ENCODE data around the gene SSPN. TPM values are rescaled to one million over a fixed set of nuclear protein-coding genes. Genes with fewer than 3 reads are reported as not detected.
A peak's percentile ranks its signal among the peaks of the same experiment; 100 is the strongest.

SSPN gene
- total RNA-seq, 3 donors from 2014 or later, result 17.7 to 22.1 (median 19.7) TPM

DNA sequence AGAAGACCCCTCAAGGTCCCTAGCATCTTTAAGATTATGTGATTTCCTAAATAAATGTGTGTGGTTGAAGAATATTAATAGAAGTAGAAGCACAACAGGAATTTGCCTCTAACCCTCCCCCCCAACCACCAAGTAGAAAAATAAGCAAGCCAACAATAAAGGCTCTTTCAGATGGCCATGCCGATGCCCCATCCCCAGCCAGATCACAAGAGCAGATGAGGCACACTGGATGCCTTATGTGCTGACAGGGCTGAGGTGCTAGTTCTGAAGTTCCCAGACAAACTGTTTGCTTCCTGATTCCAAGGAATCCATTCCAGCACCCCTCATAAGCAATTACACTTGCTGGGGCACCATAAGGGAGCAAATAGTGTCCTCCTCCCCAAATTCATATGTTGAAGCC lies 90.0 kb downstream of the SSPN start:
- Histone ChIP-seq H3K27me3 (no peaks in the 10 kb centered on the region), H3K27ac (peak overlapping the region in 1 of 2 donors; percentile 98), H3K4me3 (no peak overlapping the region), H3K36me3 (no peaks in the 10 kb centered on the region), H3K4me1 (peaks cover 13 to 14% of the 10 kb centered on the region in 2 donors), H3K9me3 (no peaks in the 10 kb centered on the region)
- DNase-seq (ENCODE audit: low spot score in 2 of 2), result no peak
- intact Hi-C loops (cut with DNase I; ENCODE audit: low total_unique reads), result loop anchor here (10.0 kb wide), 1 partner anchor 161 kb away; the partner anchor contains the start of gene BHLHE41
- TF ChIP-seq, protein P1, sequence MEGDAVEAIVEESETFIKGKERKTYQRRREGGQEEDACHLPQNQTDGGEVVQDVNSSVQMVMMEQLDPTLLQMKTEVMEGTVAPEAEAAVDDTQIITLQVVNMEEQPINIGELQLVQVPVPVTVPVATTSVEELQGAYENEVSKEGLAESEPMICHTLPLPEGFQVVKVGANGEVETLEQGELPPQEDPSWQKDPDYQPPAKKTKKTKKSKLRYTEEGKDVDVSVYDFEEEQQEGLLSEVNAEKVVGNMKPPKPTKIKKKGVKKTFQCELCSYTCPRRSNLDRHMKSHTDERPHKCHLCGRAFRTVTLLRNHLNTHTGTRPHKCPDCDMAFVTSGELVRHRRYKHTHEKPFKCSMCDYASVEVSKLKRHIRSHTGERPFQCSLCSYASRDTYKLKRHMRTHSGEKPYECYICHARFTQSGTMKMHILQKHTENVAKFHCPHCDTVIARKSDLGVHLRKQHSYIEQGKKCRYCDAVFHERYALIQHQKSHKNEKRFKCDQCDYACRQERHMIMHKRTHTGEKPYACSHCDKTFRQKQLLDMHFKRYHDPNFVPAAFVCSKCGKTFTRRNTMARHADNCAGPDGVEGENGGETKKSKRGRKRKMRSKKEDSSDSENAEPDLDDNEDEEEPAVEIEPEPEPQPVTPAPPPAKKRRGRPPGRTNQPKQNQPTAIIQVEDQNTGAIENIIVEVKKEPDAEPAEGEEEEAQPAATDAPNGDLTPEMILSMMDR (IDR thresholded peaks at IDR 0.05), result no peak
- TF ChIP-seq POLR2A (IDR thresholded peaks at IDR 0.05) (no peak), POLR2AphosphoS5 (IDR thresholded peaks at IDR 0.05) (no peak)

DNA sequence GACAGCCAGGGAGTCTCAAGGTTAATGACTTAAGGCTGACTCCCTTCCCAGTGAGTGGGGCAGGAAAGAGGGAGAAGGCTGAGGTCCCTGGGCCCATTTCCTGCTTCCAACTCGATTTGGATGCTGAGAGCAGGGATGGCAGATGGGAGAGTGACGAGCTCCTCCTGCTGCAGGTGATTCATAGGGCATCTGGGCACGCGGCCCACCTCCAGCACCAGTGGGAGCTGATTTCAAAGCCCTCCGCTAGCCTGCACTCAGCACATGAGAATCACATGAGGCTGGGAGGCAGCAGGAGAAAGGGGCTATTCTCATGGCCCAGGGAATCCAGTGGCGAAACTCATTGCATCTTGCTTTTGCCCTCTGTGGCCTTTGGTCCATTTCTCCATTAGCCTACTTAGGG lies 90.8 kb downstream of the SSPN start:
- H3K9me3 ChIP-seq, result no peaks in the 10 kb centered on the region
- H3K4me1 ChIP-seq, result peaks cover 13 to 14% of the 10 kb centered on the region in 2 donors
- intact Hi-C loops (cut with DNase I; ENCODE audit: low total_unique reads), result loop anchor here (10.0 kb wide), 1 partner anchor 161 kb away; the partner anchor contains the start of gene BHLHE41
- H3K4me3 ChIP-seq, result no peak overlapping the region
- peak overlapping the region; percentile 94 to 98 for H3K27ac ChIP-seq
- TF ChIP-seq, protein P1 (IDR thresholded peaks at IDR 0.05), result no peak
- TF ChIP-seq POLR2AphosphoS5 (IDR thresholded peaks at IDR 0.05), result no peak
- no peak for TF ChIP-seq POLR2A (IDR thresholded peaks at IDR 0.05)
- no peaks in the 10 kb centered on the region for H3K27me3 ChIP-seq
- DNase-seq (ENCODE audit: low spot score in 2 of 2), result no peak
- H3K36me3 ChIP-seq, result no peaks in the 10 kb centered on the region

DNA sequence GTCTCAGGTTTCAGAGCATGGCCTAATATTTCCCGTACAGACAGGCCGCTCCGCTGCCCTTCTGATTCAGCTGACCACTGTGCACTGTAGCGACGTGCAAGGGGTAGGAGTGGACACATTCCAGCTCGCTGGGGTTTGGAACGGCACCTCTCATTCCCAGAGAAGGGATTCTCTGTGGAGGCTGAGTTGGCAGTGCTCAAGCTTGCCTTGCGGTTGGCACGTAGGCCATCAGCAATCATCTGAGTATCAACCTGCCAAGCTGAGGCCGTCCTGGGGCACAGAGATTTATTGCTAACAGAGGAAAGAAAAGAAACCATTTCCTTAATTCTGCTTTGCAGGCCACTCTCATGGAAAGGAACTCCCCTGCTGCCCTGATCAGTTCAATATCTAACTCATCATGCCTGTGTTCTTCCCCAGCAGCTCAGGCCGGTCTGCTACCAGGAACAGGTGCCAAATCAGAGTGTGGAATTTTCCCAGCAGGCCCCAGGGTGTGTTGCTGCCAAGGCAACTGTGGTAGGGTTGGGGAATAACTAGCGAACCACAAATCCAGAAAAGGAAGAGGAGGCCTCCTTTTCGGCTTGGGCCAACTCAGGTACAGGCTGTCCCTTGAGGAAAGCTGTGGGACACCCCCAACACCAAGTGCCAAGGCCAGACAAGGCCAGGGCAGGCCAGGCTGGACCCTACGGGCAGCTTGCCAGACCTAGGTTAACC lies 92.5 kb downstream of the SSPN start:
- H3K27ac ChIP-seq, result peak overlapping the region; percentile 94 to 98
- DNase-seq (ENCODE audit: low spot score in 2 of 2), result peak; percentile 86 to 96
- intact Hi-C loops (cut with DNase I; ENCODE audit: low total_unique reads), result loop anchor here (10.0 kb wide), 1 partner anchor 163 kb away; the partner anchor contains the start of gene BHLHE41
- TF ChIP-seq, protein P1 (IDR thresholded peaks at IDR 0.05), result peak in 1 of 3 donors; percentile 6
- no peak for TF ChIP-seq POLR2A (IDR thresholded peaks at IDR 0.05)
- TF ChIP-seq POLR2AphosphoS5 (IDR thresholded peaks at IDR 0.05), result peak in 1 of 3 donors; percentile 56
- no peaks in the 10 kb centered on the region for H3K36me3 ChIP-seq
- H3K9me3 ChIP-seq, result no peaks in the 10 kb centered on the region
- peaks cover 11 to 13% of the 10 kb centered on the region in 2 donors for H3K4me1 ChIP-seq
- no peak overlapping the region for H3K4me3 ChIP-seq
- H3K27me3 ChIP-seq, result no peaks in the 10 kb centered on the region

DNA sequence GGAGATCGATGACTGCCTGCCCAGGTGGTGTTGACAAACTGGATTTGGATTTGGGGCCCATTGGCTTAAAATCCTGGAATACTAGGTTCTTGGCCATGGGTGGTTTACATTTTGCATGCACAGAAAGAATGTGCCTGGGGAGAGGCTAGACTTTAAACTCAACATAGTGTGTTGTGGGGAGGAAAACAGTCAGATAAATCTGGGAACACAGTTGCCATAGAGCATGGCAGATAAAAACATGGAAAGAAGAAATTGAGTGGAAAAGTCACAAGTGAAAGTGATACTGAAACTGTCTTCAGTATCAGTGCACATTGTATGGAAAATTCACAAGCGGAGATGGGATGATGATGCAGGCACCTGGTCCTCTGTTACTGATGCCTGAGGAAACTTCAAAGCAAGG lies 95.2 kb downstream of the SSPN start:
- intact Hi-C loops (cut with DNase I; ENCODE audit: low total_unique reads), result no loop called here
- no peak for DNase-seq (ENCODE audit: low spot score in 2 of 2)
- TF ChIP-seq POLR2A (IDR thresholded peaks at IDR 0.05) (no peak), POLR2AphosphoS5 (IDR thresholded peaks at IDR 0.05) (no peak)
- TF ChIP-seq, protein P1 (IDR thresholded peaks at IDR 0.05), result no peak

DNA sequence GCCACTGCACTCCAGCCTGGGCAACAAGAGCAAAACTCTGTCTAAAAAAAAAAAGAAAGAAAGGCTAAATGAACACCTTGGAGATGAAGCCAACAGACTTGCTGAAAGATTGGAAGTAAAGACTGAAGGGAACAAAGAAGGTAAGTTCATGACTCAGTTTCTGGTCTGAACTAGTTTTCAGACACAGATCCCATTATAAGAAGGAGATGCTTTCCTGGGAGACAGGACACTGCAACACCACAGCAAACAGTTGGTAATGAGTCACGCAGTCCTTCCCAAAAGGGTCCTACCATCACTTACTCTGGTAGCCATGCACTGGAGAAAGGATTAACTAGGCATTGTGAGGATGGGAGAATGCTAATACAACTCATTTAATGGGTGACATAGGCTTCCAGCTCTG lies 97.2 kb downstream of the SSPN start:
- no peaks in the 10 kb centered on the region for H3K27me3 ChIP-seq
- peaks cover 5 to 13% of the 10 kb centered on the region in 2 donors for H3K4me1 ChIP-seq
- no peak for DNase-seq (ENCODE audit: low spot score in 2 of 2)
- TF ChIP-seq, protein P1 (IDR thresholded peaks at IDR 0.05), result no peak
- TF ChIP-seq POLR2AphosphoS5 (IDR thresholded peaks at IDR 0.05) (no peak), POLR2A (IDR thresholded peaks at IDR 0.05) (no peak)
- H3K4me3 ChIP-seq, result no peak overlapping the region
- H3K9me3 ChIP-seq, result no peaks in the 10 kb centered on the region
- peak overlapping the region in 1 of 2 donors; percentile 7 for H3K27ac ChIP-seq
- intact Hi-C loops (cut with DNase I; ENCODE audit: low total_unique reads), result no loop called here
- no peaks in the 10 kb centered on the region for H3K36me3 ChIP-seq

More for the DNA sequence above, 95.2 kb downstream of the SSPN start:
- no peak overlapping the region for H3K4me3 ChIP-seq
- peaks cover 11 to 13% of the 10 kb centered on the region in 2 donors for H3K4me1 ChIP-seq
- H3K27me3 ChIP-seq, result no peaks in the 10 kb centered on the region
- H3K27ac ChIP-seq, result peak overlapping the region; percentile 63 to 98
- H3K9me3 ChIP-seq, result no peaks in the 10 kb centered on the region
- no peaks in the 10 kb centered on the region for H3K36me3 ChIP-seq
